SH-SY5Y (cell line): Measurements from ENCODE around the gene ANGPTL1.

Experiments used
- GATA2 ChIP-seq: IDR thresholded peaks from 2 replicates; pipeline ENCODE4 v1.6.1; 2011; ENCODE audit warnings: mild to moderate bottlenecking, low read depth, low read length
- GATA3 ChIP-seq: IDR thresholded peaks from 2 replicates; pipeline ENCODE4 v1.6.1; 2011; ENCODE audit warnings: low read depth, mild to moderate bottlenecking, low read length, moderate library complexity

DNA sequence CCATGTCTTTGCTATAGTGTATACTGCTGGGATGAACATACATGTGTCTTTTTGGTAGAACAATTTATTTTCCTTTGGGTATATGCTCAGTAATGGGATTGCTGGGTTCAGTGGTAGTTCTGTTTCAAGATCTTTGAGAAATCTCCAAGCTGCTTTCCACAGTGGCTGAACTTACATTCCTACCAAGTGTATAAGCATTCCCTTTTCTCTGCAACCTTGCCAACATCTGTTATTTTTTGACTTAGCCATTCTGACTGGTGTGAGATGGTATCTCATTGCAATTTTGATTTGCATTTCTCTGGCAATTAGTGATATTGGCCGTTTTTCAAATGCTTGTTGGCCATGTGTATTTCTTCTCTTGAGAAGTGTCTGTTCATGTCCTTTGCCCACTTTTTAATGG lies 37.5 kb upstream of the ANGPTL1 start:
- no peak for TF ChIP-seq GATA3
- TF ChIP-seq GATA2 = no peak
